ENCODE results near the gene TASP1. TPM values are rescaled to one million over a fixed set of nuclear protein-coding genes. Genes with fewer than 3 reads are reported as not detected.

The TASP1 gene
- polyA plus RNA-seq, 3 donors, result 2.3 to 3.3 (median 2.6) TPM

DNA sequence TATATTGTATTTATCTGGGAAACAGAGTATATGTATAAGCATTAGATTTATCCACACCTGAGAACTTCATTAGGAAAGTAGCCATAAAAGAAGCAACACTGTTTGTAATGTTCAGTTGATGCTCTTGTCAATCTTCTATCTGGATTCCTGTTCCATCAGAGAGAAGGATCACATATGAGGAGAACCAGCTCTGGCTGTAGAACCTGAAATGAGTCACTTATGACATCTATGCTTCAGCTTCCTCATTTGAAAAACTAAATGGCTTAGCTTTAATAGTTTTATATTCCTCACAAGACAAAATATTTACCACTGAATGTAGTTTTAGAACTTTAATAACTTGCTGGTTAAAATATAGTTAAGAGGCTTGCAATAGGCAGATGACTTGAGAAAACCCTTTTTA is 144.7 kb downstream of the TASP1 start:
- Histone ChIP-seq H3K4me2 (replicated peaks; ENCODE audit: extremely low read depth, low read length, poor library complexity, severe bottlenecking) (no peak overlapping the region), H3K79me2 (ENCODE audit: insufficient read depth, low read length) (no peaks in the 10 kb centered on the region), H3K36me3 (replicated peaks in 1 of 2; ENCODE audit: control insufficient read depth in 1 of 2, insufficient read depth in 2 of 2, low read length in 2 of 2) (no peaks in the 10 kb centered on the region), H3K9me3 (replicated peaks in 1 of 2; ENCODE audit: control insufficient read depth in 1 of 2, insufficient read depth in 1 of 2, low read length in 2 of 2) (no peaks in the 10 kb centered on the region), H3K27me3 (ENCODE audit: control insufficient read depth in 2 of 2, insufficient read depth in 2 of 2, low read length in 2 of 2) (no peaks in the 10 kb centered on the region), H3K4me3 (replicated peaks in 1 of 3; ENCODE audit: low read depth in 2 of 3, low read length in 3 of 3) (no peak overlapping the region), H3K4me1 (ENCODE audit: control insufficient read depth in 1 of 2, insufficient read depth in 2 of 2, low read length in 2 of 2) (no peaks in the 10 kb centered on the region), H4K20me1 (ENCODE audit: insufficient read depth, low read length) (no peaks in the 10 kb centered on the region), H3K9ac (ENCODE audit: insufficient read depth, low read length, poor library complexity, severe bottlenecking) (no peak overlapping the region), H2AFZ (ENCODE audit: insufficient read depth, low read depth, low read length, poor library complexity, severe bottlenecking) (no peak overlapping the region), H3K27ac (ENCODE audit: low read depth in 1 of 2, low read length in 2 of 2) (no peak overlapping the region)
- Mint-ChIP-seq H3K36me3 (peaks cover 0 to 4% of the 10 kb centered on the region in 2 donors), H3K27me3 (ENCODE audit: low read depth in 3 of 3) (no peaks in the 10 kb centered on the region), H3K27ac (no peak overlapping the region), H3K4me1 (no peaks in the 10 kb centered on the region), H3K4me3 (no peak overlapping the region), H3K9me3 (peaks cover 0 to 6% (median 3%) of the 10 kb centered on the region in 7 donors)
- DNase-seq, result no peak
- intact Hi-C loops (cut with micrococcal nuclease), result no loop called here
- TF ChIP-seq, protein P1, sequence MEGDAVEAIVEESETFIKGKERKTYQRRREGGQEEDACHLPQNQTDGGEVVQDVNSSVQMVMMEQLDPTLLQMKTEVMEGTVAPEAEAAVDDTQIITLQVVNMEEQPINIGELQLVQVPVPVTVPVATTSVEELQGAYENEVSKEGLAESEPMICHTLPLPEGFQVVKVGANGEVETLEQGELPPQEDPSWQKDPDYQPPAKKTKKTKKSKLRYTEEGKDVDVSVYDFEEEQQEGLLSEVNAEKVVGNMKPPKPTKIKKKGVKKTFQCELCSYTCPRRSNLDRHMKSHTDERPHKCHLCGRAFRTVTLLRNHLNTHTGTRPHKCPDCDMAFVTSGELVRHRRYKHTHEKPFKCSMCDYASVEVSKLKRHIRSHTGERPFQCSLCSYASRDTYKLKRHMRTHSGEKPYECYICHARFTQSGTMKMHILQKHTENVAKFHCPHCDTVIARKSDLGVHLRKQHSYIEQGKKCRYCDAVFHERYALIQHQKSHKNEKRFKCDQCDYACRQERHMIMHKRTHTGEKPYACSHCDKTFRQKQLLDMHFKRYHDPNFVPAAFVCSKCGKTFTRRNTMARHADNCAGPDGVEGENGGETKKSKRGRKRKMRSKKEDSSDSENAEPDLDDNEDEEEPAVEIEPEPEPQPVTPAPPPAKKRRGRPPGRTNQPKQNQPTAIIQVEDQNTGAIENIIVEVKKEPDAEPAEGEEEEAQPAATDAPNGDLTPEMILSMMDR (IDR thresholded peaks at IDR 0.05), result no peak

GRCh38 chr20:13493143-13493542 is 145.6 kb downstream of the TASP1 start:
- TF ChIP-seq, protein P1 (IDR thresholded peaks at IDR 0.05), result no peak
- WGBS (ENCODE audit: insufficient coverage), result no CpG with 5 or more reads among the region's 2 CpGs
- H3K9me3 ChIP-seq (replicated peaks in 1 of 2; ENCODE audit: control insufficient read depth in 1 of 2, insufficient read depth in 1 of 2, low read length in 2 of 2), result no peaks in the 10 kb centered on the region
- no peaks in the 10 kb centered on the region for H3K36me3 ChIP-seq (replicated peaks in 1 of 2; ENCODE audit: control insufficient read depth in 1 of 2, insufficient read depth in 2 of 2, low read length in 2 of 2)
- H3K9me3 Mint-ChIP-seq, result peaks cover 0 to 5% (median 3%) of the 10 kb centered on the region in 7 donors
- H3K4me3 Mint-ChIP-seq, result no peak overlapping the region
- no peak overlapping the region for H3K4me3 ChIP-seq (replicated peaks in 1 of 3; ENCODE audit: low read depth in 2 of 3, low read length in 3 of 3)
- peak overlapping the region in 1 of 7 donors; percentile 50 for H3K27ac Mint-ChIP-seq
- H3K4me1 Mint-ChIP-seq, result no peaks in the 10 kb centered on the region
- no peaks in the 10 kb centered on the region for H3K4me1 ChIP-seq (ENCODE audit: control insufficient read depth in 1 of 2, insufficient read depth in 2 of 2, low read length in 2 of 2)
- no peak overlapping the region for H2AFZ ChIP-seq (ENCODE audit: insufficient read depth, low read depth, low read length, poor library complexity, severe bottlenecking)
- H3K36me3 Mint-ChIP-seq, result no peaks in the 10 kb centered on the region
- H3K27ac ChIP-seq (ENCODE audit: low read depth in 1 of 2, low read length in 2 of 2), result no peak overlapping the region
- H3K27me3 ChIP-seq (ENCODE audit: control insufficient read depth in 2 of 2, insufficient read depth in 2 of 2, low read length in 2 of 2), result no peaks in the 10 kb centered on the region
- intact Hi-C loops (cut with micrococcal nuclease), result no loop called here
- no peak overlapping the region for H3K4me2 ChIP-seq (replicated peaks; ENCODE audit: extremely low read depth, low read length, poor library complexity, severe bottlenecking)
- no peak overlapping the region for H3K9ac ChIP-seq (ENCODE audit: insufficient read depth, low read length, poor library complexity, severe bottlenecking)
- H3K79me2 ChIP-seq (ENCODE audit: insufficient read depth, low read length), result no peaks in the 10 kb centered on the region
- H4K20me1 ChIP-seq (ENCODE audit: insufficient read depth, low read length), result no peaks in the 10 kb centered on the region
- DNase-seq, result no peak
- H3K27me3 Mint-ChIP-seq (ENCODE audit: low read depth in 3 of 3), result no peaks in the 10 kb centered on the region
